Measurements from ENCODE around the gene BARX2.

Gene BARX2

DNA sequence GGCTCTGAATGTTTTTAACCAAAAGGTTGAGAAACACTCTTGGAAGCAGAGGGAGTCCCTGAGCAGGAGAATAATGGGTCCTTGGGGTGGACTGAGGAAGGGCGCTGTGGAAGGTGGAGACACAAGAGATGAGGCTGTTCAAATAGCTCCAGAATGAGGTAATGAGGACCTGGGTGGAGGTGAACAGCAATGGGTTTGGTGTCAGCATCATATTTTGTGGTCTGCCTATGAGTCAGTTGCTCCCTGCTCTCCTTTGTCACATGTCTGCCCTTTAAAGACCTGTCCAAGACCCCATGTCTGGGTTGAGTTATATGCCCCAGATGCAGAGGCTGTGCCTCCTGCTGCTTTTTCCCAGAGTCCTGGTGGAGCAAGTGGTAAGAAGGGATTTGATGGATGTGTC, 113.6 kb downstream of the BARX2 start:
- in situ Hi-C loops (cut with MboI; ENCODE audit: low sequenced_read_pairs): no loop called here

DNA sequence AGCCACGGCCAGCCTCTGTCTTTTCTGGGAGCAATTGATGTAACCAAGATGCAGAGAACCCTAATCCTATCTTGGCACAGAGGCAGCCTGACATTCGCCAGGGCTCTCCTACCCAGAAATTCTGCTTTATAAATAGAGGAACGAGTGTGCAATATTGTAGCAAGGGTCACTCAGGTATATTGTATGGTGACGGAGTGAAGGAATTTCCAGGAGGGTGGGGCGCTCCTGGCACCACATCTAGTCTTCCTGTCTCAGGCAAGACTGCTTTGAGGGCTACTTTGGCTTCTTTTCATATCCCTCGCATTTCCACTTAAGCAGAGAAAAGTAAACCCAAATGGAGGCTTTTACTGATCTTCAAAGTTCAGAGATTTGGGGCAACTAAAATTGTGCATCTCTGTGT, 114.4 kb downstream of the BARX2 start:
- in situ Hi-C loops (cut with MboI; ENCODE audit: low sequenced_read_pairs): no loop called here

DNA sequence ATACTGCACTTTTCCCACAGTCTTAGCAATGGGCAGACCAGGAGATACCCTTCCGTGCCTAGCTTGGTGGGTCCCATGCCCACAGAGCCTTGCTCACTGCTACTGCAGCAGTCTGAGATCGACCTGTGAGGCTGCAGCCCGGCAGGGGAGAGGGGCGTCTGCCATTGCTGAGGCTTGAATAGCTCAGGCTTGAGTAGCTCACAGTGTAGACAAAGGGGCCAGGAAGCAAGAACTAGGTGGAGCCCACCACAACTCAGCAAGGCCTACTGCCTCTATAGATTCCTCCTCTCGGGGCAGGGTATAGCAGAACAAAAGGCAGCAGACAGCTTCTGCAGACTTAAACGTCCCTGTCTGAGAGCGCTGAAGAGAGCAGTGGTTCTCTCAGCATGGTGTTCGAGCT, 118.1 kb downstream of the BARX2 start:
- in situ Hi-C loops (cut with MboI; ENCODE audit: low sequenced_read_pairs): no loop called here

Measured in HL-60/S4 treated with phorbol 12-myristate 13-acetate at 8.2 ng/mL for 4 days and 3 days (cell line).